Neutrophil (primary cell): ENCODE data around the gene SFXN5.

Experiments used
- H3K27ac ChIP-seq: fragments of 200-600 bp; sonication (generic); 2 replicates; pipeline ENCODE4 v1.5.1; 2016; ENCODE audit warnings: mild to moderate bottlenecking, moderate library complexity
- H3K27me3 ChIP-seq: fragments of 200-600 bp; sonication (generic); 2 replicates; pipeline ENCODE4 v1.6.0; 2016; ENCODE audit warnings: mild to moderate bottlenecking
- H3K36me3 ChIP-seq: fragments of 200-600 bp; sonication (generic); 2 replicates; pipeline ENCODE4 v1.5.1; 2017
- H3K4me1 ChIP-seq, 2 experiments: fragments of 200-600 bp in 1 of 2; sonication (generic) in 1 of 2; 1 replicate in 1 of 2; 2 replicates in 1 of 2; pipeline versions ENCODE4 v1.5.1 to v1.6.1; 2013 to 2016; ENCODE audit warnings: low read depth in 1 of 2, low read length in 1 of 2, mild to moderate bottlenecking in 1 of 2, moderate library complexity in 1 of 2; ENCODE audit not compliant: control insufficient read depth in 1 of 2, insufficient read depth in 1 of 2
- H3K4me3 ChIP-seq, 2 experiments: fragments of 200-600 bp in 1 of 2; sonication (generic) in 1 of 2; 1 replicate in 1 of 2; 2 replicates in 1 of 2; pipeline ENCODE4 v1.5.1; 2013 to 2016; ENCODE audit warnings: low read depth in 1 of 2, low read length in 1 of 2, mild to moderate bottlenecking in 1 of 2, moderate library complexity in 1 of 2
- H3K9me3 ChIP-seq: fragments of 200-600 bp; sonication (generic); 2 replicates; pipeline ENCODE4 v1.5.1; 2016
- TF ChIP-seq, protein P1 (sequence below): fragments of 200-600 bp; sonication (generic); IDR thresholded peaks from 2 replicates; pipeline ENCODE4 v1.5.1; 2016; ENCODE audit warnings: antibody characterized with exemption

Gene SFXN5

DNA sequence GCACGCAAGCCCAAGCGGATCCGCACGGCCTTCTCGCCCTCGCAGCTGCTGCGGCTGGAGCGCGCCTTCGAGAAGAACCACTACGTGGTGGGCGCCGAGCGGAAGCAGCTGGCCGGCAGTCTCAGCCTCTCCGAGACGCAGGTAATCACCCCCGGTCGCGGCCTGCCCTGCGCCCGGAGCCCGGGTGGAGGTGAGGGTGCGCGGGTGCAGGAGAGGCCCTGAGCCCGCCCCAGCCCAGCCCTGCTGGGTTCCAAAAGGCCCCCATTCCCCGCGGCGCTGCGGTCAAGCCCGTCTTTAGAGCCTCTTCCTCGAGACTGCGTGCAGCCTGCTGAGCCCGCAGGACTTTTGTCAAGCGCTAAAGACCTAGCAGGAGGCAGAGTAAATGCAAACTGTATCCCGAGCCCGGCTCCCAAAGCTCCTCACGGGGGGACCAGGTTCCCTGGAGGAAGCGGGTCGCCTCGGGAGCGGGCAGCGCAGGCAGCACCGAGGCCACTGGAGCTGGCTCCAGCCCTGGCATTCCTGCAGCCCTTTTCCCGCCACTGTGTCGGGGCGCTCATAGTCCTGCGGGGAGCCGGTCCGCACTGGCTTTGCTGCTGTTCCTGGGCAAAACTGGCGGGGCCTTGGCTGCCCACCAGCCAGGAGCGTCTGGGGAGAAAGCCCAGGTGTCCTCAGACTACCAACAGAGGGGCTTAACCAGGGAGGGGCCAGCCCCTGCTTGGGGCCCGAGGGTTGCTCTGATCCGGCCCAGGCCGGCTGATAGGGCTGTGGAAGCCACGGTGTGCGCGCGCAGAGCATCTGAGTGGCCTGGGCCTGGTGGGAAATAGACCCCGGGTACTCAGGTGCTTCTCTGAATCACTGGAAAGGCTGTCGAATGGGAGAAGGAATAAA is 146.9 kb downstream of the SFXN5 start:
- H3K36me3 ChIP-seq = no peaks in the 10 kb centered on the region
- no peak overlapping the region for H3K27ac ChIP-seq
- peaks cover 5 to 8% of the 10 kb centered on the region in 2 experiments for H3K4me1 ChIP-seq
- H3K9me3 ChIP-seq = no peaks in the 10 kb centered on the region
- TF ChIP-seq, protein P1, sequence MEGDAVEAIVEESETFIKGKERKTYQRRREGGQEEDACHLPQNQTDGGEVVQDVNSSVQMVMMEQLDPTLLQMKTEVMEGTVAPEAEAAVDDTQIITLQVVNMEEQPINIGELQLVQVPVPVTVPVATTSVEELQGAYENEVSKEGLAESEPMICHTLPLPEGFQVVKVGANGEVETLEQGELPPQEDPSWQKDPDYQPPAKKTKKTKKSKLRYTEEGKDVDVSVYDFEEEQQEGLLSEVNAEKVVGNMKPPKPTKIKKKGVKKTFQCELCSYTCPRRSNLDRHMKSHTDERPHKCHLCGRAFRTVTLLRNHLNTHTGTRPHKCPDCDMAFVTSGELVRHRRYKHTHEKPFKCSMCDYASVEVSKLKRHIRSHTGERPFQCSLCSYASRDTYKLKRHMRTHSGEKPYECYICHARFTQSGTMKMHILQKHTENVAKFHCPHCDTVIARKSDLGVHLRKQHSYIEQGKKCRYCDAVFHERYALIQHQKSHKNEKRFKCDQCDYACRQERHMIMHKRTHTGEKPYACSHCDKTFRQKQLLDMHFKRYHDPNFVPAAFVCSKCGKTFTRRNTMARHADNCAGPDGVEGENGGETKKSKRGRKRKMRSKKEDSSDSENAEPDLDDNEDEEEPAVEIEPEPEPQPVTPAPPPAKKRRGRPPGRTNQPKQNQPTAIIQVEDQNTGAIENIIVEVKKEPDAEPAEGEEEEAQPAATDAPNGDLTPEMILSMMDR = no peak
- no peak overlapping the region for H3K4me3 ChIP-seq
- H3K27me3 ChIP-seq = peaks cover 100% of the 10 kb centered on the region

DNA sequence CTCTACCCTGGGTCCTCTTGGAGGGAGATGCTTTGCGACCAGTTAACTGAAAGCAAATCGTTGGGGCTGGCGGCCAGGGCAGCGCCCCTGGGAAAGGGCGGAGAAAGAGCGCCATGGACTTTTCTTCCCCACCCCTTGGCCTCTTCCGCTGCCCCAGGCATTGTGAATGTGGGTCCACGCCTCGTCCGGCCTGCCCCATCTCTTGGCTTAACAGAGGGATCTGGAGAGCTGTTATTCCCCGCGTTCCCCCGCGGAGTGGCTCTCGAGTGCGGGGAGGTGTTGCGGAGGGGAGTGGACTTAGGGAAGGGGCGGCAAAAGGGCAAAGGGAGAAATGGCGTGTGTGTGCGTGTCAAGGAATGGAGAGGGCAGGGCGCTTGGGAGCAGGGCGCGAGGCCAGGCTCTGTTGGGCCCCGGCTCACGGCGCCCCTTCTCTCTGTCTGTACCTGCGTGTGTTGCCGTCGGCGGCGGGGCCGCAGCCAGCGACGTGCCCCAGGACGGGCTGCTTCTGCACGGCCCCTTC is 147.6 kb downstream of the SFXN5 start:
- no peaks in the 10 kb centered on the region for H3K36me3 ChIP-seq
- no peak overlapping the region for H3K4me3 ChIP-seq
- no peak overlapping the region for H3K27ac ChIP-seq
- H3K27me3 ChIP-seq = peaks cover 100% of the 10 kb centered on the region
- TF ChIP-seq, protein P1 = no peak
- no peaks in the 10 kb centered on the region for H3K9me3 ChIP-seq
- H3K4me1 ChIP-seq = peaks cover 5 to 8% of the 10 kb centered on the region in 2 experiments

DNA sequence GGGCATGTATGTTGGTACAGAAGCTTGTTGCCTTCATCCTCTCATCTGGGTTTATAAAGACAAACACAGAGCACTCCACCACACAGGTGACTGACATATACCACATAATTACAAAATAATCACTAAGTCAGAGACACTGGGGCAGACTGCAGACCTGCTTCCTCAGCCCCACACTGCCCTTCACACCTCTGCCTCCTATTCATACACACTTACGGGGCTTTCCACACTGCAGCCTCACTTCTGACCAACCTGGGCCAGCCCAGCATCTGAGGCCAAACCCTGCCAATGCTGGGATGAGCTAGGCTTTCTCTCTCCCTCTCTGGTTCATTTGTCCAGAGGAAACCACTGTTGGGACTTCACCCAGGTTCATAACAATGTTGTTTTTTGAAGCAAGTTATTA is 149.7 kb downstream of the SFXN5 start:
- no peak overlapping the region for H3K4me3 ChIP-seq
- peaks cover 100% of the 10 kb centered on the region for H3K27me3 ChIP-seq
- H3K27ac ChIP-seq = no peak overlapping the region
- TF ChIP-seq, protein P1 = no peak
- no peaks in the 10 kb centered on the region for H3K36me3 ChIP-seq
- H3K9me3 ChIP-seq = no peaks in the 10 kb centered on the region
- H3K4me1 ChIP-seq = peaks cover 14 to 27% of the 10 kb centered on the region in 2 experiments

DNA sequence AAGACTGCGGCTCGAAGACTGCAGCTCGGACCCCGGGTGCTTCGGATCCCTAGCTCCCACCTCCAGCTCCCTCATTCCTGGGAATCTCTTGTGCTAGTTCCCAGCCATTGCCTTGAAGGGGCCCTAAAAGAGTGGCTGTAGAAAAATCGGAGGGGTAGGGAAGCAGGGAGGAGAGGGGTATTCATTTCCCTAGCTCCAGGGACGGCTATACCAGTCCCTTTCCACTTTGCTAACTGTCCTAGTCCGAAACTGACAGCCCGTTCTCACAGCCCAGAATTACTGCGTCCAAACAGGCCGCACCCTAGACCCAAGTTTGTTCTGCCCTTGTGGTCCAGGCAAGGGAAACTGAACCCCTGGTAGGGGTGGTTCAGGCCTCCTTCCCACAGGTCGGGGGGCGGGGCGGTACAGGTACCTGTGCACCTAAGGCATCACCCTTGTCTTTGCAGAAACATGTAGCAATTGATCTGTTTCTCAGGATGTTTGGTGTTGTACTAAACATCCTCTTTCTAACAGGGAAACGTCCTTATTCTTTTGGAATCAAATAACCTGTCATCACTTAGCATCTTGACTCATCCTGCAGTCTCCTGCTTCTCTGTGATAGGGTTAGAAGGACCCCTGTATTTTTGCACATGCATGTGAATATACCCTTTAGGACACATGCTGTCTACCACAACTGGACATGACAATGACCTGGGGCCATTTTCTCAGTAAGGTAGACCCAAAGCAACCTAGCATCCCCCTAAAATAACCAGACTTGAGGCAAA is 150.2 kb downstream of the SFXN5 start:
- H3K4me3 ChIP-seq = no peak overlapping the region
- no peaks in the 10 kb centered on the region for H3K36me3 ChIP-seq
- H3K27me3 ChIP-seq = peaks cover 100% of the 10 kb centered on the region
- no peak overlapping the region for H3K27ac ChIP-seq
- H3K4me1 ChIP-seq = peaks cover 20 to 33% of the 10 kb centered on the region in 2 experiments
- no peaks in the 10 kb centered on the region for H3K9me3 ChIP-seq
- TF ChIP-seq, protein P1 = no peak

DNA sequence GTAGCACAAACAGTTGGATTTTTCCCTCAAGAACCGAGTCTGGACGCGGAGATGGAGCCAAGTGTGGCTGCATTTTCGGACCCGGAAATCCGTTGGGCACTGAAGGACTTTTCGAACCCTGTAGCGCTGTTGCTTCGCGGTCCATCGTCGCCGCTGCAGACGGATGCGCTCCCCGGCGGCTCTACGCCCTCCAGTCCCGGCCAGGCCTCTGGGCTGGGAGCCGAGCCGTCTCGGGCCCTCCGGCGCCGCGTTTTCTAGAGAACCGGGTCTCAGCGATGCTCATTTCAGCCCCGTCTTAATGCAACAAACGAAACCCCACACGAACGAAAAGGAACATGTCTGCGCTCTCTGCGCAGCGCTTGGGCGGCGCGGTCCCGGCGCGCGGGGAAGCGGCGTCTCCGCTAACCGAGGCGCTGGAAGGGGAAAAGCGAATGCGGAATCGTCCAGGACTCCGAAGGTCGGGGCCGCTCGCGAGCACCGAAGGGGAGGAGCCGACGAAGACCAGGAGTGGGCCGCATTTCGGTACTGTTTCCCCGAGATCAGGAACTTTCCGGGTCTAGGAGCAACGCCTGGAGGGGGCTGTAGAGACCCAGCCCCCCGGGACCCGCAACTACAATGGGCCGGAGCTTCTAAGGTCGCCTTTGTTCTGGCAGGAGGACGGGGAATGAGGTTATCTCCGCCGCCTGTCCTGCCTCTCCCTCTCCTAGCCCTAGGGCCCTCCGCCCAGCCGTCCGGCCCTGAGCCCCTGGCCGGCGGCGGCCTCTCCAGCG is 151.0 kb downstream of the SFXN5 start:
- Histone ChIP-seq H3K4me1 (peaks cover 22 to 40% of the 10 kb centered on the region in 2 experiments), H3K27me3 (peaks cover 100% of the 10 kb centered on the region), H3K4me3 (no peak overlapping the region)

More for the DNA sequence above, 151.0 kb downstream of the SFXN5 start:
- Histone ChIP-seq H3K36me3 (no peaks in the 10 kb centered on the region), H3K27ac (no peak overlapping the region), H3K9me3 (no peaks in the 10 kb centered on the region)
- TF ChIP-seq, protein P1 = no peak
